IMR-90 (cell line): ENCODE measurements around the gene GP9. TPM values are rescaled to one million over a fixed set of nuclear protein-coding genes. Genes with fewer than 3 reads are reported as not detected.

Source experiments
- ATAC-seq: fragments of 200-7000 bp; cut with Tn5 transposase; 2 replicates; pipeline ENCODE4 v1.9.1; 2020; ENCODE audit warnings: low read depth, mild to moderate bottlenecking, moderate library complexity
- BruUV-seq: library from RNA; stranded (reverse); fragments of 400-500 nt; replicated peaks from 2 replicates; lab custom pipeline; 2021; lab: Mats Ljungman, UMichigan
- CTCF ChIA-PET: fragments of 300-600 bp; formaldehyde crosslinking; extraction: SDS; loops from one replicate; lab custom pipeline; 2021; ENCODE audit warnings: antibody characterized with exemption; lab: Yijun Ruan, JAX
- POLR2A ChIA-PET: fragments of 300-600 bp; sonication (Branson Sonifier 250); formaldehyde crosslinking; loops from one replicate; lab custom pipeline; 2022; ENCODE audit warnings: antibody characterized with exemption; ENCODE audit not compliant: unreplicated experiment; lab: Charles Lee
- DNase-seq: peaks from one replicate; pipeline ENCODE4 v3.0.0; 2013
- H2AFZ ChIP-seq: replicated peaks from 2 replicates; pipeline ENCODE3; 2013; ENCODE audit warnings: low read length, mild to moderate bottlenecking; ENCODE audit not compliant: poor library complexity
- H2AK5ac ChIP-seq: 2 replicates; pipeline ENCODE4 v1.6.1; 2013; ENCODE audit warnings: low read depth, low read length, inconsistent platforms
- H2AK9ac ChIP-seq: replicated peaks from 2 replicates; pipeline ENCODE3; 2013; ENCODE audit warnings: mild to moderate bottlenecking, low read depth, low read length, moderate library complexity; ENCODE audit not compliant: poor library complexity
- H2BK120ac ChIP-seq: 2 replicates; pipeline ENCODE4 v1.6.1; 2013; ENCODE audit warnings: low read depth, low read length, inconsistent platforms
- H2BK15ac ChIP-seq: 3 replicates; pipeline ENCODE4 v1.6.1; 2013; ENCODE audit warnings: low read depth, low read length, inconsistent platforms
- H2BK20ac ChIP-seq: 2 replicates; pipeline ENCODE4 v1.6.1; 2013; ENCODE audit warnings: low read depth, mild to moderate bottlenecking, inconsistent platforms, low read length, moderate library complexity
- H2BK5ac ChIP-seq: 2 replicates; pipeline ENCODE4 v1.6.1; 2013; ENCODE audit warnings: mild to moderate bottlenecking, low read depth, low read length, inconsistent platforms; ENCODE audit not compliant: poor library complexity, severe bottlenecking
- H3K14ac ChIP-seq: replicated peaks from 2 replicates; pipeline ENCODE4 v1.6.1; 2013; ENCODE audit warnings: low read depth, low read length, inconsistent platforms
- H3K18ac ChIP-seq: 2 replicates; pipeline ENCODE4 v1.6.1; 2013; ENCODE audit warnings: low read depth, low read length, control low read depth
- H3K23ac ChIP-seq: 2 replicates; pipeline ENCODE4 v1.6.1; 2013; ENCODE audit warnings: low read depth, low read length, inconsistent platforms
- H3K27ac ChIP-seq: 2 replicates; pipeline ENCODE4 v1.5.1; 2013; ENCODE audit warnings: mild to moderate bottlenecking, control low read depth, low read length; ENCODE audit not compliant: insufficient read depth
- H3K27me3 ChIP-seq: 2 replicates; pipeline ENCODE4 v1.6.1; 2013; ENCODE audit warnings: low read length; ENCODE audit not compliant: control insufficient read depth, insufficient read depth
- H3K36me3 ChIP-seq: 2 replicates; pipeline ENCODE4 v1.6.1; 2013; ENCODE audit warnings: low read length, mixed read lengths; ENCODE audit not compliant: control insufficient read depth, insufficient read depth
- H3K4ac ChIP-seq: 2 replicates; pipeline ENCODE4 v1.6.1; 2013; ENCODE audit warnings: low read depth, low read length, inconsistent platforms
- H3K4me1 ChIP-seq: 2 replicates; pipeline ENCODE4 v1.6.1; 2013; ENCODE audit warnings: low read length, mixed read lengths; ENCODE audit not compliant: control insufficient read depth, insufficient read depth
- H3K4me2 ChIP-seq: 2 replicates; pipeline ENCODE4 v1.6.1; 2013; ENCODE audit warnings: low read depth, mild to moderate bottlenecking, control low read depth, low read length, moderate library complexity
- H3K4me3 ChIP-seq: 2 replicates; pipeline ENCODE4 v1.5.1; 2013; ENCODE audit warnings: low read depth, mild to moderate bottlenecking, control low read depth, low read length, moderate library complexity; ENCODE audit not compliant: insufficient read depth
- H3K56ac ChIP-seq: 2 replicates; pipeline ENCODE4 v1.6.1; 2013; ENCODE audit warnings: low read length, inconsistent platforms; ENCODE audit not compliant: insufficient read depth; ENCODE audit errors: extremely low read depth
- H3K79me1 ChIP-seq, 2 experiments: 2 replicates each; pipeline ENCODE4 v1.6.1; 2013; ENCODE audit warnings: low read length in 2 of 2, inconsistent platforms in 1 of 2, low read depth in 1 of 2
- H3K9ac ChIP-seq: 2 replicates; pipeline ENCODE4 v1.6.1; 2013; ENCODE audit warnings: low read depth, low read length, control low read depth
- H3K9me1 ChIP-seq: 2 replicates; pipeline ENCODE4 v1.6.1; 2013; ENCODE audit warnings: low read length, inconsistent platforms; ENCODE audit not compliant: insufficient read depth
- H3K9me3 ChIP-seq: 2 replicates; pipeline ENCODE4 v1.6.1; 2013; ENCODE audit warnings: low read length; ENCODE audit not compliant: control insufficient read depth, insufficient read depth
- H4K20me1 ChIP-seq: 2 replicates; pipeline ENCODE4 v1.6.1; 2013; ENCODE audit warnings: low read length, inconsistent platforms; ENCODE audit not compliant: insufficient read depth
- H4K5ac ChIP-seq: 2 replicates; pipeline ENCODE4 v1.6.1; 2013; ENCODE audit warnings: mild to moderate bottlenecking, low read depth, low read length, control low read depth
- H4K8ac ChIP-seq, 2 experiments: 2 replicates each; pipeline ENCODE4 v1.6.1; 2013; ENCODE audit warnings: low read depth in 2 of 2, low read length in 2 of 2, control low read depth in 1 of 2, inconsistent platforms in 1 of 2
- H4K91ac ChIP-seq: 2 replicates; pipeline ENCODE4 v1.6.1; 2013; ENCODE audit warnings: low read depth, low read length, inconsistent platforms; ENCODE audit not compliant: insufficient read depth
- BHLHE40 ChIP-seq: fragments of 150-350 bp; IDR thresholded peaks from 2 replicates; pipeline ENCODE4 v1.6.1; 2016; ENCODE audit warnings: mild to moderate bottlenecking, low read depth, low read length
- CEBPB ChIP-seq: IDR thresholded peaks from 2 replicates; pipeline ENCODE4 v1.6.1; 2012; ENCODE audit warnings: low read depth, low read length, improper control_type of control experiment
- CHD1 ChIP-seq: IDR thresholded peaks from 2 replicates; pipeline ENCODE4 v1.6.1; 2012; ENCODE audit warnings: low read depth, low read length, improper control_type of control experiment
- RCOR1 ChIP-seq: IDR thresholded peaks from 2 replicates; pipeline ENCODE4 v1.6.1; 2012; ENCODE audit warnings: mild to moderate bottlenecking, low read length, improper control_type of control experiment; ENCODE audit not compliant: insufficient replicate concordance
- WGBS, 2 experiments: methylation state at CpG; one replicate each; pipeline versions ENCODE4 v1.1.5 to v1.1.7; 2013; ENCODE audit warnings: missing lambda C conversion rate in 2 of 2; ENCODE audit not compliant: insufficient read length in 1 of 2; ENCODE audit errors: extremely low coverage in 2 of 2; 5-methylcytosine and 5-hydroxymethylcytosine counted together
- dilution Hi-C: fragments of 300-500 bp; cut with HindIII; formaldehyde crosslinking; loops from one replicate; pipeline ENCODE4 v1.14.3; 2018; ENCODE audit warnings: low sequenced_read_pairs; ENCODE audit not compliant: unreplicated experiment
- in situ Hi-C: fragments of 300-500 bp; cut with MboI; formaldehyde crosslinking; loops from 3 replicates; pipeline ENCODE4 v1.14.3; 2019; ENCODE audit warnings: low sequenced_read_pairs, inconsistent platforms, mixed read lengths
- intact Hi-C: fragments of 100-400 bp; cut with micrococcal nuclease; formaldehyde crosslinking; loops from 2 replicates; pipeline ENCODE4 v1.10.0; 2022
- polyA plus RNA-seq, 3 experiments: library from polyadenylated mRNA; depleted of rRNA; stranded (reverse); fragments of >200 nt; gene quantifications; 2 replicates each; pipeline ENCODE4 v1.2.3, GENCODE V29; 2012; ENCODE audit warnings: low replicate concordance in 1 of 3
- total RNA-seq: library from RNA; depleted of rRNA; stranded (reverse); fragments of >200 nt; gene quantifications from 2 replicates; pipeline ENCODE4 v1.2.3, GENCODE V29; 2012

GP9 gene
- total and polyA plus RNA-seq, 2 of the 4 experiments (the other 2 are of a cell fraction) = not detected

DNA sequence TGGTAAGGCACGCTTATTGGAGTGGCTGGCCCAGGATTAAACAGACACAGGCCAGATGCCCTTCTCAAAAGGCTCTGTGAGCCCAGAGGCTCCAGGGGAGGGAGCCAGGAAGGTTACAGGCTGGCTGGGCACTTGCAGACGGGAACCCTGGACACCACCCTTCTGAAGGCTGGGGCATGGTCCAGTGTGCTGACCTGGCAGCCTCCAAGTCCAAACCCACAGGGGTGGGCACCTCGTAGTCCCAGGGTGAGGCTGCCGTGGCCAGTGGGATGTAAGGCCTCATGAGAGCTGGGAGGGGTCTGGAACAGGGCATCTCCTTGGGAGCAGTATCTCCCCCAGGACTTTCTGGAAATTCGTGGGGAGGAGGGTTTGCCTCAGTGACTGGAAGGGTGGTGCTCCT, 39.9 kb upstream of the GP9 start:
- no TSS peak for BruUV-seq

More for the DNA sequence above, 39.9 kb upstream of the GP9 start:
- Histone ChIP-seq H4K5ac (peak overlapping the region; percentile 39), H3K18ac (peak overlapping the region; percentile 69; the same call in 1 of the 2 replicates), H3K27me3 (peaks cover 19% of the 10 kb centered on the region), H2AK9ac (no peak overlapping the region), H3K79me1 (no peaks in the 10 kb centered on the region), H3K4ac (peak overlapping the region; percentile 78), H3K9me1 (peaks cover 11% of the 10 kb centered on the region), H2BK5ac (no peak overlapping the region), H3K36me3 (no peaks in the 10 kb centered on the region), H4K91ac (peak overlapping the region; percentile 54; the same call in 1 of the 2 replicates), H2BK15ac (no peak overlapping the region), H3K27ac (peak overlapping the region; percentile 55), H3K9me3 (peaks cover 3% of the 10 kb centered on the region; the same call in 1 of the 2 replicates), H2AK5ac (peak overlapping the region; percentile 52), H3K23ac (no peak overlapping the region), H4K8ac (peak overlapping the region; percentile 4 to 39; a peak in 2 of 4 replicates), H4K20me1 (no peaks in the 10 kb centered on the region), H3K56ac (no peak overlapping the region), H3K4me1 (peaks cover 31% of the 10 kb centered on the region), H3K9ac (no peak overlapping the region), H3K4me2 (no peak overlapping the region; the same call in 1 of the 2 replicates), H3K14ac (no peak overlapping the region), H2AFZ (no peak overlapping the region), H3K4me3 (no peak overlapping the region), H2BK20ac (peak overlapping the region; percentile 78), H2BK120ac (peak overlapping the region; percentile 79)
- dilution Hi-C loops = no loop called here
- ChIA-PET POLR2A (no interaction called here), CTCF (interaction anchor here (1.3 kb wide), 1 partner anchor 14 kb away, joined by 3 read pairs; no protein-coding TSS in a partner anchor)
- in situ Hi-C loops = no loop called here
- TF ChIP-seq CHD1 = no peak
- TF ChIP-seq CEBPB = no peak
- no peak for TF ChIP-seq RCOR1
- no peak for TF ChIP-seq BHLHE40
- 92% methylated on average over 2 of the region's 5 CpGs; no CpG with 5 or more reads in 1 of the 2 experiments for WGBS, 2 experiments
- ATAC-seq = no peak
- intact Hi-C loops = no loop called here
- no peak for DNase-seq
